Fibroblast of skin of back (primary cell): ENCODE results near the gene CDS2.

Experiments used
- DNase-seq: peaks from one replicate; pipeline ENCODE4 v3.0.0-alpha.2; 2013

Gene CDS2

GRCh38 chr20:5119435-5120184, 7.2 kb upstream of the CDS2 start, which contains the start of gene PCNA:
TSS of gene PCNA (minus strand) at chr20:5119958. CDS start at chr20:5119798, 160 bp downstream.
- peak; percentile 97 for DNase-seq

GRCh38 chr20:5120185-5120476, 6.7 kb upstream of the CDS2 start:
- DNase-seq: no peak

GRCh38 chr20:5122873-5123260, 3.9 kb upstream of the CDS2 start:
- DNase-seq: no peak

GRCh38 chr20:5127204-5127858, 523 bp downstream of the CDS2 start:
- peak; percentile 31 for DNase-seq

- no peak for DNase-seq
These were observed 1.1 kb downstream of the CDS2 start for GRCh38 chr20:5127859-5128424.

GRCh38 chr20:5128886-5129285, 2.1 kb downstream of the CDS2 start:
- no peak for DNase-seq

GRCh38 chr20:5131502-5131901, 4.7 kb downstream of the CDS2 start:
- DNase-seq: no peak

- DNase-seq: no peak
These were observed 7.2 kb downstream of the CDS2 start for GRCh38 chr20:5133998-5134397.

- peak; percentile 16 for DNase-seq
These were observed 8.7 kb downstream of the CDS2 start for GRCh38 chr20:5135363-5136012.

GRCh38 chr20:5136096-5136495, 9.3 kb downstream of the CDS2 start:
- no peak for DNase-seq

GRCh38 chr20:5140195-5140594, 13.4 kb downstream of the CDS2 start:
- no peak for DNase-seq

GRCh38 chr20:5141615-5142014, 14.8 kb downstream of the CDS2 start:
- DNase-seq: no peak

- no peak for DNase-seq
These were observed 17.0 kb downstream of the CDS2 start for GRCh38 chr20:5143851-5144250.

GRCh38 chr20:5145365-5146098, 18.7 kb downstream of the CDS2 start:
- DNase-seq: no peak

- DNase-seq: no peak
These were observed 19.4 kb downstream of the CDS2 start for GRCh38 chr20:5146099-5146668.

- no peak for DNase-seq
These were observed 20.2 kb downstream of the CDS2 start for GRCh38 chr20:5146871-5147592.

- no peak for DNase-seq
These were observed 21.8 kb downstream of the CDS2 start for GRCh38 chr20:5148581-5148980.

GRCh38 chr20:5149892-5150225, 23.1 kb downstream of the CDS2 start:
- no peak for DNase-seq

- no peak for DNase-seq
These were observed 23.6 kb downstream of the CDS2 start for GRCh38 chr20:5150226-5151076.

- no peak for DNase-seq
These were observed 26.3 kb downstream of the CDS2 start for GRCh38 chr20:5153152-5153467.
